HG02763 (cell line): Measurements from ENCODE around the gene LIF.
A peak's percentile ranks its signal among the peaks of the same experiment; 100 is the strongest.

Source experiments
- ATAC-seq: cut with Tn5 transposase; IDR thresholded peaks from one replicate; pipeline ENCODE4 v1.9.1; 2021; ENCODE audit warnings: mild to moderate bottlenecking, moderate library complexity; ENCODE audit not compliant: unreplicated experiment

Gene LIF

GRCh38 chr22:30245985-30246813 lies at the start of gene LIF:
TSS of gene LIF (minus strand) at chr22:30246759. CDS start at chr22:30246695, 64 bp downstream.
- no peak for ATAC-seq

GRCh38 chr22:30296324-30296723 lies 49.8 kb upstream of the LIF start:
- no peak for ATAC-seq

- ATAC-seq = no peak
Observed at GRCh38 chr22:30295576-30295975, 49.0 kb upstream of the LIF start.

- no peak for ATAC-seq
Observed at GRCh38 chr22:30294830-30295229, 48.3 kb upstream of the LIF start.

- no peak for ATAC-seq
Observed at GRCh38 chr22:30294066-30294465, 47.5 kb upstream of the LIF start.

GRCh38 chr22:30293026-30293425 lies 46.5 kb upstream of the LIF start:
- no peak for ATAC-seq

- ATAC-seq = no peak
Observed at GRCh38 chr22:30292069-30292970, 45.8 kb upstream of the LIF start.

- ATAC-seq = no peak
Observed at GRCh38 chr22:30291058-30291892, 44.7 kb upstream of the LIF start.

- ATAC-seq = no peak
Observed at GRCh38 chr22:30290342-30291057, 43.9 kb upstream of the LIF start.

- peak; percentile 8 for ATAC-seq
Observed at GRCh38 chr22:30289980-30290313, 43.4 kb upstream of the LIF start.

GRCh38 chr22:30289141-30289979 lies 42.8 kb upstream of the LIF start, which contains the start of gene CASTOR1:
TSS of gene CASTOR1 (minus strand) at chr22:30289505. CDS start at chr22:30289497, 8 bp downstream.
- ATAC-seq = peak; percentile 68

GRCh38 chr22:30288419-30289140 lies 42.0 kb upstream of the LIF start:
- ATAC-seq = no peak

GRCh38 chr22:30287648-30288418 lies 41.3 kb upstream of the LIF start:
- no peak for ATAC-seq

- no peak for ATAC-seq
Observed at GRCh38 chr22:30286813-30287647, 40.5 kb upstream of the LIF start.

GRCh38 chr22:30286331-30286730 lies 39.8 kb upstream of the LIF start:
- no peak for ATAC-seq

GRCh38 chr22:30285846-30286200 lies 39.3 kb upstream of the LIF start:
- ATAC-seq = no peak

- no peak for ATAC-seq
Observed at GRCh38 chr22:30285176-30285845, 38.8 kb upstream of the LIF start.
